PC-3 (cell line): ENCODE results near the gene ZNF385A. TPM values are rescaled to one million over a fixed set of nuclear protein-coding genes. Genes with fewer than 3 reads are reported as not detected.
"Not testable (repeated sequence)": the region's sequence is repeated elsewhere in the genome, so short reads cannot be mapped to it uniquely, and the experiment has no call there.

Experiments
- ATAC-seq: fragments of 200-7000 bp; cut with Tn5 transposase; 2 replicates; pipeline ENCODE4 v1.9.1; 2020; ENCODE audit warnings: mild to moderate bottlenecking, moderate library complexity
- BruUV-seq: library from RNA; stranded (reverse); fragments of 400-500 nt; replicated peaks from 2 replicates; lab custom pipeline; 2021; lab: Mats Ljungman, UMichigan
- CTCF ChIA-PET: fragments of 300-600 bp; sonication (Branson Sonifier 250); formaldehyde crosslinking; loops from one replicate; lab custom pipeline; 2022; ENCODE audit warnings: antibody characterized with exemption; lab: Charles Lee
- POLR2A ChIA-PET: fragments of 300-600 bp; sonication (Branson Sonifier 250); formaldehyde crosslinking; loops from one replicate; lab custom pipeline; 2022; ENCODE audit warnings: antibody characterized with exemption; ENCODE audit not compliant: unreplicated experiment; lab: Charles Lee
- DNase-seq: peaks from one replicate; pipeline ENCODE4 v3.0.0-alpha.2; 2015
- H2AFZ ChIP-seq: fragments of 300-600 bp; sonication (generic); 2 replicates; pipeline ENCODE4 v1.6.0; 2016; ENCODE audit warnings: antibody characterized with exemption, low read length
- H3F3A ChIP-seq: fragments of 300-600 bp; sonication (generic); one replicate; pipeline ENCODE4 v1.6.0; 2017; ENCODE audit warnings: antibody characterized with exemption, low read length, control low read depth, mild to moderate bottlenecking; ENCODE audit not compliant: unreplicated experiment
- H3K27ac ChIP-seq: fragments of 300-600 bp; sonication (generic); 2 replicates; pipeline ENCODE4 v1.5.1; 2016; ENCODE audit warnings: mild to moderate bottlenecking, low read length
- H3K27me3 ChIP-seq: fragments of 300-600 bp; sonication (generic); 2 replicates; pipeline ENCODE4 v1.6.1; 2016; ENCODE audit warnings: low read length, mixed read lengths
- H3K36me3 ChIP-seq: fragments of 300-600 bp; sonication (generic); 2 replicates; pipeline ENCODE4 v1.6.1; 2016; ENCODE audit warnings: low read depth, mixed run types, low read length, mixed read lengths
- H3K4me1 ChIP-seq: fragments of 300-600 bp; sonication (generic); 2 replicates; pipeline ENCODE4 v1.5.1; 2016; ENCODE audit warnings: low read length; ENCODE audit not compliant: insufficient read depth
- H3K4me2 ChIP-seq: fragments of 300-600 bp; sonication (generic); 2 replicates; pipeline ENCODE4 v1.6.0; 2016; ENCODE audit warnings: low read length
- H3K4me3 ChIP-seq: fragments of 300-600 bp; sonication (generic); 2 replicates; pipeline ENCODE4 v1.5.1; 2016; ENCODE audit warnings: mild to moderate bottlenecking, low read length, mixed read lengths
- H3K79me2 ChIP-seq: fragments of 300-600 bp; sonication (generic); 2 replicates; pipeline ENCODE4 v1.6.1; 2017; ENCODE audit warnings: low read length, mixed read lengths
- H3K9ac ChIP-seq: fragments of 300-600 bp; sonication (generic); 2 replicates; pipeline ENCODE4 v1.6.0; 2016; ENCODE audit warnings: mild to moderate bottlenecking, low read length
- H3K9me2 ChIP-seq: fragments of 300-600 bp; sonication (generic); replicated peaks from 2 replicates; pipeline ENCODE4 v1.6.1; 2016; ENCODE audit warnings: mixed run types, low read length, mixed read lengths
- H3K9me3 ChIP-seq: fragments of 300-600 bp; sonication (generic); 2 replicates; pipeline ENCODE4 v1.6.1; 2016; ENCODE audit warnings: low read length, mixed read lengths
- H4K20me1 ChIP-seq: fragments of 300-600 bp; sonication (generic); 2 replicates; pipeline ENCODE4 v1.6.1; 2016; ENCODE audit warnings: low read length, mixed read lengths
- EZH2 ChIP-seq: fragments of 300-600 bp; sonication (generic); IDR thresholded peaks from one replicate; pipeline ENCODE4 v1.6.1; 2017; ENCODE audit warnings: antibody characterized with exemption, mild to moderate bottlenecking, low read length; ENCODE audit not compliant: unreplicated experiment
- EZH2phosphoT487 ChIP-seq: fragments of 300-600 bp; sonication (generic); IDR thresholded peaks from 2 replicates; pipeline ENCODE4 v1.6.1; 2018; ENCODE audit warnings: mild to moderate bottlenecking, antibody characterized with exemption, low read length, borderline replicate concordance
- intact Hi-C: fragments of 100-400 bp; cut with micrococcal nuclease; formaldehyde crosslinking; loops from 2 replicates; pipeline ENCODE4 v1.9.0; 2023
- total RNA-seq: library from RNA; depleted of rRNA; stranded (reverse); fragments of >200 nt; gene quantifications from 2 replicates; pipeline ENCODE4 v1.2.3, GENCODE V29; 2014
- TF ChIP-seq, protein P1 (sequence below): fragments of 300-600 bp; sonication (generic); conservative IDR thresholded peaks from 2 replicates; pipeline ENCODE4 v1.5.1; 2017; ENCODE audit warnings: antibody characterized with exemption, low read depth, mild to moderate bottlenecking, low read length

The ZNF385A gene
- total RNA-seq, 1 experiment from 2014 or later: 1.8 TPM

DNA sequence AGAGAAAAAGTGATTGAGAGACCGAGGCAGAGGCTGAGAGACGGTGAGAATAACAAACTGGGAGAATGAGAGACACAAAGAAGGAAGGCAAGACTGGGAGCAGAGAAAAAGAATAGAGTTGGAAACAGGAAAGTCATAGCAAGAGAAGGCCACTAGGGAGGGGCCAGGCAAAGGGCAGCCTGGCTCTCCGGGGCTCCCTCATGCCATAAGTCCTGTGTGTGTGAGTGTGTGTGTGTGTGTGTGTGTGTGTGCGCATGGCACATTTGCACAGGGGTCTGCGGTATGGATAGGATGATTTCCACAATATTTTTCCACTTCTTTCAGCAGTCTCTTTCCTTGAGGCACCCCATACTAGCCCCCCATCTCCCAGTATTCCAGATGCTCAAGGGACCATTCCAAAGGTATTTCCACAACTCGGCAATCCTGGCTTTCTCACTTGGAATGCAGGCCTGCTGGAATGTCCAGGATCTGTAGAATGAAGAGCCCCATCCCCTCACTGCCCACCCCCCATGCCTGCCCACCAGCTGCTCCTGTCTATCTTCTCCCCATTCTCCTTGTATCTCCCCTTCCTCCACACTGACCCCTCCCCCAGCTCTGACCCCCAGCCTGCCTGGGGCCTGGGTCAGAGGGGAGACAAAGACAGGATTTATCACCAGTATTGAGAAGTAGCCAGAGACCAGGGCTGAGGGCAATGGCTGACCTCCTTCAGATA, 29.3 kb downstream of the ZNF385A start:
- Histone ChIP-seq H3K9me2 (no peaks in the 10 kb centered on the region), H3K27me3 (no peaks in the 10 kb centered on the region), H3F3A (no peaks in the 10 kb centered on the region), H3K4me3 (no peak overlapping the region), H3K4me1 (peaks cover 20% of the 10 kb centered on the region), H3K9me3 (no peaks in the 10 kb centered on the region), H3K9ac (no peak overlapping the region), H3K4me2 (no peak overlapping the region), H4K20me1 (no peaks in the 10 kb centered on the region), H2AFZ (no peak overlapping the region), H3K36me3 (peaks cover 11% of the 10 kb centered on the region; the same call in 1 of the 2 replicates), H3K27ac (no peak overlapping the region), H3K79me2 (no peaks in the 10 kb centered on the region)
- TF ChIP-seq EZH2 (no peak), EZH2phosphoT487 (no peak)
- TF ChIP-seq, protein P1, sequence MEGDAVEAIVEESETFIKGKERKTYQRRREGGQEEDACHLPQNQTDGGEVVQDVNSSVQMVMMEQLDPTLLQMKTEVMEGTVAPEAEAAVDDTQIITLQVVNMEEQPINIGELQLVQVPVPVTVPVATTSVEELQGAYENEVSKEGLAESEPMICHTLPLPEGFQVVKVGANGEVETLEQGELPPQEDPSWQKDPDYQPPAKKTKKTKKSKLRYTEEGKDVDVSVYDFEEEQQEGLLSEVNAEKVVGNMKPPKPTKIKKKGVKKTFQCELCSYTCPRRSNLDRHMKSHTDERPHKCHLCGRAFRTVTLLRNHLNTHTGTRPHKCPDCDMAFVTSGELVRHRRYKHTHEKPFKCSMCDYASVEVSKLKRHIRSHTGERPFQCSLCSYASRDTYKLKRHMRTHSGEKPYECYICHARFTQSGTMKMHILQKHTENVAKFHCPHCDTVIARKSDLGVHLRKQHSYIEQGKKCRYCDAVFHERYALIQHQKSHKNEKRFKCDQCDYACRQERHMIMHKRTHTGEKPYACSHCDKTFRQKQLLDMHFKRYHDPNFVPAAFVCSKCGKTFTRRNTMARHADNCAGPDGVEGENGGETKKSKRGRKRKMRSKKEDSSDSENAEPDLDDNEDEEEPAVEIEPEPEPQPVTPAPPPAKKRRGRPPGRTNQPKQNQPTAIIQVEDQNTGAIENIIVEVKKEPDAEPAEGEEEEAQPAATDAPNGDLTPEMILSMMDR: no peak
- no TSS peak for BruUV-seq
- CTCF ChIA-PET: no interaction called here
- POLR2A ChIA-PET: no interaction called here
- intact Hi-C loops: no loop called here
- ATAC-seq (no peak), DNase-seq (no peak)

DNA sequence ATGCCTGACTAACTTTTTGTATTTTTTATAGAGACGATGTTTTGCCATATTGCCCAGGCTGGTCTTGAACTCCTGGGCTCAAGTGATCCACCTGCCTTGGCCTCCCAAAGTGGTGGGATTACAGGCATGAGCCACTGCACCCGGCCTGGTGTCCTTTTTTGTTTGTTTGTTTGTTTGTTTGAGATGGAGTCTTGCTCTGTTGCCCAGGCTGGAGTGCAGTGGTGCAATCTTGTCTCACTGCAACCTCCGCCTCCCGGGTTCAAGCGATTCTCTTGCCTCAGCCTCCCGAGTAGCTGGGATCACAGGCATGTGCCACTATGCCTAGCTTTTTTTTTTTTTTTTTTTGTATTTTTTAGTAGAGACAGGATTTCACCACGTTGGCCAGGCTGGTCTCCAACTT, 30.3 kb downstream of the ZNF385A start:
- H3K4me2 ChIP-seq, H3F3A ChIP-seq, DNase-seq, H4K20me1 ChIP-seq, H3K27ac ChIP-seq, BruUV-seq, H3K9ac ChIP-seq, H2AFZ ChIP-seq, H3K4me3 ChIP-seq, POLR2A ChIA-PET, H3K9me3 ChIP-seq, H3K79me2 ChIP-seq, H3K9me2 ChIP-seq, intact Hi-C loops, H3K27me3 ChIP-seq, ATAC-seq, CTCF ChIA-PET: not testable (repeated sequence)
- H3K36me3 ChIP-seq: peaks cover 16% of the 10 kb centered on the region; the same call in 1 of the 2 replicates
- H3K4me1 ChIP-seq: peaks cover 12% of the 10 kb centered on the region

DNA sequence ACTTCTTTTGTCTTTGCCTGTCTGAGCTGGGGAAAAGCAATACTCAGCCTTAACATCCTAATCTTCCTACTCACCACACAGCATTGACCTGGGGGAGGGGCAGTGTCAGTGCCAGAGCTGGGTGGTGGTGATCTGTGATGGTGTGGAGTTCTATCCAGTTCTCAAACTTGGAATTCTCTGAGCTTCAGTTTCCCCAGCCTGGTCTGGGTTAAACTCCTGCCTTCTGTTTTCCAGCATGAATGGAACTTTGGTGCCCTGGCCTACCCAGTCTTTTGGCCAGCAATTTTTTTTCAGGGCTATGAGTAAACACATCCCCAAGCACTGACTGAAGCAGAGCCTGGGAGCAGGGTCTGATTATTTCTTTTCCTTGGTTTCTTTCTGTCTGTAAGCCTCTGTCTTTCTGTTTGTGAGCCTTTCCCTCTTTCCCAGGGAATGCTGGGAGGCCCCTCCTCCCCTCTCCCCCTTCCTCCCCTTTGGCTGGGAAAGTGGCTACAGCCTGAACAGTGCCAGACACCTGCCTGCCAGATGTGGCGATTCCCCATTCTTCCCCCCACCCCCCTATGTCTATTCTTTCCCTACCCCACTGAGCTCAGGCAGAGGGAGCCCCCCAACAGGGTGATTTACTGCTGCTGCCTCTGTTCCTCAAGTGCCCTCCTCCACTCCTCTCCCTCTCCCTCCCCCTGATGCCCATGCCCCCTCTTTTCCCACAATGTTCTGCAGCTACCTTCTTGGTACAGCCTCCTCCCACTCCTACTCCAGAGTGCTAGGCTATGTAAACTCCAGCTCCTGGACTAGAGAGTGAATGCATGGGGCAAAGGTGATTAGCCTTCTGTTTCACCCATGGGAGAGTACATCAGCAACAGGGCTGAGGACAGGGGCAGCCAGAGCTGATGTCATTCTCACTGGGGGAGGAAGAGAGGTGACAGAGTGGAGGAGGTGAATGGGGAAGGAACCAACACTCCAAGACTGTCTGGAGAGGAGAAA, 31.4 kb downstream of the ZNF385A start:
- ChIA-PET CTCF (interaction anchor here (1.2 kb wide), 1 partner anchor 26 kb away, joined by 3 read pairs; no protein-coding TSS in a partner anchor), POLR2A (no interaction called here)
- Histone ChIP-seq H3K4me2 (no peak overlapping the region), H3K27ac (no peak overlapping the region), H3K9ac (no peak overlapping the region), H3K36me3 (peaks cover 22% of the 10 kb centered on the region), H3K9me3 (no peaks in the 10 kb centered on the region), H3K4me3 (no peak overlapping the region), H3K27me3 (no peaks in the 10 kb centered on the region), H4K20me1 (no peaks in the 10 kb centered on the region), H3F3A (no peaks in the 10 kb centered on the region), H3K9me2 (no peaks in the 10 kb centered on the region), H2AFZ (no peak overlapping the region), H3K79me2 (no peaks in the 10 kb centered on the region), H3K4me1 (peaks cover 5% of the 10 kb centered on the region; the same call in 1 of the 2 replicates)
- DNase-seq (no peak), ATAC-seq (peak; percentile 36; the same call in 1 of the 2 replicates)
- TF ChIP-seq, protein P1: no peak
- TF ChIP-seq EZH2: no peak
- TF ChIP-seq EZH2phosphoT487: no peak
- no TSS peak for BruUV-seq
- intact Hi-C loops: no loop called here
